Measurements from ENCODE around the gene DNAH17. TPM values are rescaled to one million over a fixed set of nuclear protein-coding genes. Genes with fewer than 3 reads are reported as not detected.

DNAH17 gene
- total RNA-seq, 1 donor from 2014 or later = 1.3 TPM

GRCh38 chr17:78407387-78408000 lies 169.7 kb downstream of the DNAH17 start:
- no peaks in the 10 kb centered on the region for H3K36me3 Mint-ChIP-seq (ENCODE audit: unreplicated experiment)
- H3K4me3 Mint-ChIP-seq (ENCODE audit: unreplicated experiment) = no peak overlapping the region
- peaks cover 41% of the 10 kb centered on the region for H3K4me1 Mint-ChIP-seq (ENCODE audit: low read depth, unreplicated experiment)
- H3K27ac Mint-ChIP-seq (ENCODE audit: unreplicated experiment) = no peak overlapping the region
- peaks cover under 1% of the 10 kb centered on the region for H3K27me3 Mint-ChIP-seq (ENCODE audit: unreplicated experiment)
- no peak for DNase-seq
- no peaks in the 10 kb centered on the region for H3K9me3 Mint-ChIP-seq (ENCODE audit: unreplicated experiment)
- TF ChIP-seq CTCF (IDR thresholded peaks at IDR 0.05; ENCODE audit: partially characterized antibody, unreplicated experiment) = no peak

DNA sequence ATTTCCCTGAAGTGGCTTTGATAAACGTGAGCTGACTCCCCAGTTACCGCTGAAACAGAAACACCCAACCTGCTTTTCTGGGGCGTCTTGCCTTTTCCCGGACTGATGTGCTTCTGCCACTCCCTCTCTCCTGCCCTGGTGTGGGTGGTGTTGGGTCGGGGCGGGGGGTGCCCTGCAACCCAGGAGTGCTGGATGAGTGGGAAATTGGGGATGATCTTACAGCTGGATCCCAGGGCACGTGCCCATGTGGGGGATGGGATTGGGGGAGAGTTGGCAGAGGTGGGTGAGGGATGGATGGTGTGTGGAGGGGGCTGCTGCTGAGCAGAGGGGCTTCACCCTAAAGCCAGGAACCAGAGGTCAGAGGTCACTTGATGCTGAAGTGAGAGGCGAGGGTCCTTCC lies 170.3 kb downstream of the DNAH17 start:
- Mint-ChIP-seq H3K27me3 (ENCODE audit: unreplicated experiment) (no peaks in the 10 kb centered on the region), H3K9me3 (ENCODE audit: unreplicated experiment) (peaks cover 1% of the 10 kb centered on the region), H3K36me3 (ENCODE audit: unreplicated experiment) (peaks cover 4% of the 10 kb centered on the region), H3K4me1 (ENCODE audit: low read depth, unreplicated experiment) (peaks cover 39% of the 10 kb centered on the region), H3K27ac (ENCODE audit: unreplicated experiment) (no peak overlapping the region), H3K4me3 (ENCODE audit: unreplicated experiment) (no peak overlapping the region)
- TF ChIP-seq CTCF (IDR thresholded peaks at IDR 0.05; ENCODE audit: partially characterized antibody, unreplicated experiment) = no peak
- no peak for DNase-seq

DNA sequence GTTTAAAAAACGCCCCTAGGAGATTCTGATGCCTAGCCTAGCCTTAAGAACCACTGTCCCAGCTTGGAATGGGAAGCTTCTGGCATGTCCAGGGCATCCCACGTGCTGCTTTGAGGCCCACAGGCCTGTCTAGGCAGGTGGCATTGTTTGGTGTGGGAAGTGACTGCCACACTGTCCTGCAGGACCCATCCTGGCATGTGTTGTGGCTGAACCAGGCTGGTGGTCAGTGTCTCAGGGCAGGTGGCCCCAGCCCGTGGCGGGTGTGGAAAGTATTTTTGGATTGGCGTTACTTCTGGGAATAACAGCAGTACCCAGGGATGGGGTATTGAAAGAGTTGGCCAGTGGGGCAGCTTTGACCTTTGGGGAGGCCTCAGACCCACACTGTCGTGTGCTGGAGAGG lies 170.8 kb downstream of the DNAH17 start:
- H3K4me1 Mint-ChIP-seq (ENCODE audit: low read depth, unreplicated experiment) = peaks cover 36% of the 10 kb centered on the region
- DNase-seq = no peak
- H3K9me3 Mint-ChIP-seq (ENCODE audit: unreplicated experiment) = peaks cover 1% of the 10 kb centered on the region
- no peak for TF ChIP-seq CTCF (IDR thresholded peaks at IDR 0.05; ENCODE audit: partially characterized antibody, unreplicated experiment)
- no peak overlapping the region for H3K27ac Mint-ChIP-seq (ENCODE audit: unreplicated experiment)
- H3K27me3 Mint-ChIP-seq (ENCODE audit: unreplicated experiment) = no peaks in the 10 kb centered on the region
- H3K4me3 Mint-ChIP-seq (ENCODE audit: unreplicated experiment) = no peak overlapping the region
- H3K36me3 Mint-ChIP-seq (ENCODE audit: unreplicated experiment) = peaks cover 4% of the 10 kb centered on the region

DNA sequence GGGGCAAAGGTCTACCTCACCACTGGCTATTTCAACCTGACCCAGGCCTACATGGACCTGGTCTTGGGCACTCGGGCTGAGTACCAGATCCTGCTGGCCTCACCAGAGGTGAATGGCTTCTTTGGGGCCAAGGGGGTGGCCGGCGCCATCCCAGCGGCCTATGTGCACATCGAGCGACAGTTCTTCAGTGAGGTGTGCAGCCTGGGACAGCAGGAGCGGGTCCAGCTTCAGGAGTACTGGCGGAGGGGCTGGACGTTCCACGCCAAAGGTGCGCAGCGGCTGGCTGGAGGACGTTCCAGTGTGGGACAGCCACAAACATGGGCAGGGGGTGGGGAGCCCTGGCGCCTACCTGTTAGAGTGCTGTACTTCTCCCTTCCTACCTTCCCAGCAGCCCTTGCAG lies 173.4 kb downstream of the DNAH17 start:
- peaks cover 20% of the 10 kb centered on the region for H3K4me1 Mint-ChIP-seq (ENCODE audit: low read depth, unreplicated experiment)
- peaks cover 3% of the 10 kb centered on the region for H3K9me3 Mint-ChIP-seq (ENCODE audit: unreplicated experiment)
- no peak for TF ChIP-seq CTCF (IDR thresholded peaks at IDR 0.05; ENCODE audit: partially characterized antibody, unreplicated experiment)
- H3K27ac Mint-ChIP-seq (ENCODE audit: unreplicated experiment) = peak overlapping the region; percentile 17
- no peaks in the 10 kb centered on the region for H3K27me3 Mint-ChIP-seq (ENCODE audit: unreplicated experiment)
- H3K36me3 Mint-ChIP-seq (ENCODE audit: unreplicated experiment) = peaks cover 4% of the 10 kb centered on the region
- DNase-seq = no peak
- H3K4me3 Mint-ChIP-seq (ENCODE audit: unreplicated experiment) = no peak overlapping the region

- H3K4me1 Mint-ChIP-seq (ENCODE audit: low read depth, unreplicated experiment) = peaks cover 21% of the 10 kb centered on the region
- peak overlapping the region; percentile 44 for H3K27ac Mint-ChIP-seq (ENCODE audit: unreplicated experiment)
- TF ChIP-seq CTCF (IDR thresholded peaks at IDR 0.05; ENCODE audit: partially characterized antibody, unreplicated experiment) = no peak
- DNase-seq = no peak
- H3K27me3 Mint-ChIP-seq (ENCODE audit: unreplicated experiment) = no peaks in the 10 kb centered on the region
- peak overlapping the region; percentile 31 for H3K4me3 Mint-ChIP-seq (ENCODE audit: unreplicated experiment)
- peaks cover 4% of the 10 kb centered on the region for H3K36me3 Mint-ChIP-seq (ENCODE audit: unreplicated experiment)
- H3K9me3 Mint-ChIP-seq (ENCODE audit: unreplicated experiment) = peaks cover 3% of the 10 kb centered on the region
These were observed 175.3 kb downstream of the DNAH17 start for GRCh38 chr17:78401891-78402290.
